ENCODE data around the gene PRODH. TPM values are rescaled to one million over a fixed set of nuclear protein-coding genes. Genes with fewer than 3 reads are reported as not detected.

The PRODH gene
- total RNA-seq, 1 donor from 2014 or later = 5.0 TPM

GRCh38 chr22:18978506-18978905 is 42.4 kb upstream of the PRODH start:
- TF ChIP-seq, protein P1, sequence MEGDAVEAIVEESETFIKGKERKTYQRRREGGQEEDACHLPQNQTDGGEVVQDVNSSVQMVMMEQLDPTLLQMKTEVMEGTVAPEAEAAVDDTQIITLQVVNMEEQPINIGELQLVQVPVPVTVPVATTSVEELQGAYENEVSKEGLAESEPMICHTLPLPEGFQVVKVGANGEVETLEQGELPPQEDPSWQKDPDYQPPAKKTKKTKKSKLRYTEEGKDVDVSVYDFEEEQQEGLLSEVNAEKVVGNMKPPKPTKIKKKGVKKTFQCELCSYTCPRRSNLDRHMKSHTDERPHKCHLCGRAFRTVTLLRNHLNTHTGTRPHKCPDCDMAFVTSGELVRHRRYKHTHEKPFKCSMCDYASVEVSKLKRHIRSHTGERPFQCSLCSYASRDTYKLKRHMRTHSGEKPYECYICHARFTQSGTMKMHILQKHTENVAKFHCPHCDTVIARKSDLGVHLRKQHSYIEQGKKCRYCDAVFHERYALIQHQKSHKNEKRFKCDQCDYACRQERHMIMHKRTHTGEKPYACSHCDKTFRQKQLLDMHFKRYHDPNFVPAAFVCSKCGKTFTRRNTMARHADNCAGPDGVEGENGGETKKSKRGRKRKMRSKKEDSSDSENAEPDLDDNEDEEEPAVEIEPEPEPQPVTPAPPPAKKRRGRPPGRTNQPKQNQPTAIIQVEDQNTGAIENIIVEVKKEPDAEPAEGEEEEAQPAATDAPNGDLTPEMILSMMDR (IDR thresholded peaks at IDR 0.05; ENCODE audit: insufficient read depth, low read length, severe bottlenecking) = no peak
- Histone ChIP-seq H3K4me3 (ENCODE audit: low read depth, low read length) (no peak overlapping the region), H3K27me3 (ENCODE audit: control insufficient read depth, insufficient read depth, low read length) (no peaks in the 10 kb centered on the region), H3K36me3 (ENCODE audit: control insufficient read depth, insufficient read depth, low read length) (no peaks in the 10 kb centered on the region)
- no peak for FAIRE-seq
- no peak for DNase-seq (ENCODE audit: low read depth)

DNA sequence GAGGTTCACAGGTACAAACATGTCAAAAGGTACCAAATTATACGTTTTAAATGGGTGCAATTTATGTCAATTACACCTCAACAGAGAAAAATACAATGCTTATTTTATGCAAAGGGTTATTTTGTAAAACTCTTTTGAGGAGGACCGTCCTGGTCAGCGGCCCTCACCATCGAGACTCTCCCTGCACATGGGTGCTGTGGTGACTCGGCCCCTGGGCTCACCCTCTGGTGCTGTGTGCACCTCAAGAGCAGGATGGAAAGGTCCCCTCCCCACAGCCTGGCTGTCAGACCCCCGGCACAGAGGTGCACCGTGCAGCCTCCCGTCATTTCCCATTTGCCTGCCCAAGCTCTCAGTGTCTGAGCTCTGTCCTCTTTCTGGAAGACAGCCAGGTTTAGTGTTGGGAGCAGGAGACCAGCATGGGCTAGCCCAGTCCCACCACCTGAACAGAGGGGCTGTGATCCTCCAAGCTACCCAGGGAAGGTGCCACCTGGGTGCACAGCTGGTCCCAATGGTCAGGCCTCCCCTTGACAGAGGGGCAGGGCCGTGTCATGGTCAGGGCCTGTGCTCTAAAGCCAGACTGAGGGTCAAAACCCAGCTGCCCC is 41.8 kb upstream of the PRODH start:
- TF ChIP-seq, protein P1 (IDR thresholded peaks at IDR 0.05; ENCODE audit: insufficient read depth, low read length, severe bottlenecking) = no peak
- Histone ChIP-seq H3K27me3 (ENCODE audit: control insufficient read depth, insufficient read depth, low read length) (no peaks in the 10 kb centered on the region), H3K4me3 (ENCODE audit: low read depth, low read length) (no peak overlapping the region), H3K36me3 (ENCODE audit: control insufficient read depth, insufficient read depth, low read length) (no peaks in the 10 kb centered on the region)
- FAIRE-seq (peak; percentile 13), DNase-seq (ENCODE audit: low read depth) (no peak)

GRCh38 chr22:18976197-18976751 is 40.2 kb upstream of the PRODH start:
- H3K36me3 ChIP-seq (ENCODE audit: control insufficient read depth, insufficient read depth, low read length) = no peaks in the 10 kb centered on the region
- no peaks in the 10 kb centered on the region for H3K27me3 ChIP-seq (ENCODE audit: control insufficient read depth, insufficient read depth, low read length)
- TF ChIP-seq, protein P1 (IDR thresholded peaks at IDR 0.05; ENCODE audit: insufficient read depth, low read length, severe bottlenecking) = no peak
- H3K4me3 ChIP-seq (ENCODE audit: low read depth, low read length) = no peak overlapping the region
- DNase-seq (ENCODE audit: low read depth) = no peak
- FAIRE-seq = peak; percentile 83

GRCh38 chr22:18975434-18976196 is 39.5 kb upstream of the PRODH start:
- FAIRE-seq (peak; percentile 43), DNase-seq (ENCODE audit: low read depth) (no peak)

DNA sequence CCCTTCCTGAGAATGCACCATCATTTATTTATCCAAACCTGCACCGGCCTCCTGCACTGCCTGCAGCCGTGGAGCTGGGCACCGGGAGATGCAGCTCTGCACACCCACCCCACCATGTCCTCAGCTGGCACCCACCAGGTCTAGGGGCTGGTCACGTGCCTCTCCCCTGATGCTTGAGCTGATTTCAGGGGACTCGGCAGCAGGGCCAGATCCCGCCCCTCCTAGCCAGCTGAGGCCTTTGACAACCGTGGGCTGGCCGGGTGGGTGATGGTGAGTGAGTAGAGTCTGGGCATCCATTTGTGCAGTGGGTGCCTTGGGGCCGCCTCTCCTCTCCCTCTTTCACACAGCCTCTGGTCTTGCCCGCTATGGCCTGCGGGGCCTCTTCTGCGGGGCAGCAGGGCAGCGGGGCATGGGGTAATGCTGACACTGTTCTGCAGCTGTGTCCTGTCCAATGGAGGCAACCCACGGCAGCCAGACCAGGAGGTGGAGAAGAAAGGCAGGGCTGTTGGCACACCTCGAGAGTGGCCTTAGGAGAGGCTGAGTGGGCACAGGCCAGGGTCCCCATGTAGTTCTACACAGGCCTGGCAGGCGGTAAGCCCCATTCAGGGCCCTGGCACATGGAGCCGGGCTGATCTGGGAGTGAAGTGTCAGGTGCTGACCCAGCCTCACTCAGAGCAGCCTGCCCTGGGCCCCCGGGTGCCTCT is 38.5 kb upstream of the PRODH start:
- no peak for DNase-seq (ENCODE audit: low read depth)
- Histone ChIP-seq H3K36me3 (ENCODE audit: control insufficient read depth, insufficient read depth, low read length) (no peaks in the 10 kb centered on the region), H3K4me3 (ENCODE audit: low read depth, low read length) (no peak overlapping the region), H3K27me3 (ENCODE audit: control insufficient read depth, insufficient read depth, low read length) (peaks cover 2% of the 10 kb centered on the region)
- no peak for FAIRE-seq
- TF ChIP-seq, protein P1 (IDR thresholded peaks at IDR 0.05; ENCODE audit: insufficient read depth, low read length, severe bottlenecking) = no peak

More at GRCh38 chr22:18975434-18976196, 39.5 kb upstream of the PRODH start:
- no peaks in the 10 kb centered on the region for H3K36me3 ChIP-seq (ENCODE audit: control insufficient read depth, insufficient read depth, low read length)
- no peak overlapping the region for H3K4me3 ChIP-seq (ENCODE audit: low read depth, low read length)
- H3K27me3 ChIP-seq (ENCODE audit: control insufficient read depth, insufficient read depth, low read length) = no peaks in the 10 kb centered on the region
- TF ChIP-seq, protein P1 (IDR thresholded peaks at IDR 0.05; ENCODE audit: insufficient read depth, low read length, severe bottlenecking) = no peak

Measured in bronchial epithelial cell (primary cell).